ENCODE results near the gene EEF1A2.

DNA sequence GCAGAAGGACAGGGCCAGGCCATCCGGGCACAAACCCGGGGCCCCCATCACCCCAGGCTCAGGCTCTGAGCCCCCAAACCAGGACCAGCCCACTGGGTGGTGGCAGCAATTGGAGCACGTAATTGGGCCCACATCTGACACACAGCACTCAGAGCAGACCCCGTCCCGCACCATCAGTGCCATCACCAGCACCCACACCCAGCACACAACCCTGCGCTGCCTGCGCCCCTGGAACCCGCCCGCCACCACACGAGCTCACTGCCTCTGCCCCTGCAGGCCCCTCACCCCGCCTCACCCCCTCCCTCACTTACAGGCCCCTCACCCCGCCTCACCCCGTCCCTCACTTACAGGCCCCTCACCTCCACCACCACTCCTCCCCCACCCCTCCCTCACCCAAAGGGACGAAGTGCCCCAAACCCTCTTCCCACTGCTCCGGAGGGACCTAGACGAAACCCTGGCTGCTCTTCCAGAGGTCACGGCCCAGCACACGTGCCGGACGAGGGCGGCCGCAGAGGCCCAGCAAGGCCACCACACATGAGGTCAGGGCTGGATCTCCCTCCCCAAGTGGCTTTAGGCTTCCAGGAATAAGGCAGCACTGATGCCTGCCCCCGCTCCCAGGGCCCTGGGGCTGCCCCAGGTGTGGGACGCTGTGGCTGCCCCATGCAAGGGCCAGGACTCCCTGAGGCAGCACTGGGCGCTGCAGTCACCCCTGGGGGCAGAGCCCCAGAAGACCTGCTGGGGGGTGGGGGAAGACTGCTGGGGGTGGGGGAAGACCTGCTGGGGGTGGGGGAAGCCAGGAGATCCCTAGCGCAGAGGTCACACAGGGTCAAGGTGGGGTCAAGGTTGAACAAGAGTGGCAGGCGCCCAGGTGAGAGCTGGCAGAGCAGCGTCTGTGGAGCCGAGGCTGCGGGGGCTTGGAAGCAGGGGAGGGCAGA is 48.8 kb downstream of the EEF1A2 start:
- TF ChIP-seq EZH2 (IDR thresholded peaks at IDR 0.05; ENCODE audit: low read depth), result no peak
- TF ChIP-seq, protein P1, sequence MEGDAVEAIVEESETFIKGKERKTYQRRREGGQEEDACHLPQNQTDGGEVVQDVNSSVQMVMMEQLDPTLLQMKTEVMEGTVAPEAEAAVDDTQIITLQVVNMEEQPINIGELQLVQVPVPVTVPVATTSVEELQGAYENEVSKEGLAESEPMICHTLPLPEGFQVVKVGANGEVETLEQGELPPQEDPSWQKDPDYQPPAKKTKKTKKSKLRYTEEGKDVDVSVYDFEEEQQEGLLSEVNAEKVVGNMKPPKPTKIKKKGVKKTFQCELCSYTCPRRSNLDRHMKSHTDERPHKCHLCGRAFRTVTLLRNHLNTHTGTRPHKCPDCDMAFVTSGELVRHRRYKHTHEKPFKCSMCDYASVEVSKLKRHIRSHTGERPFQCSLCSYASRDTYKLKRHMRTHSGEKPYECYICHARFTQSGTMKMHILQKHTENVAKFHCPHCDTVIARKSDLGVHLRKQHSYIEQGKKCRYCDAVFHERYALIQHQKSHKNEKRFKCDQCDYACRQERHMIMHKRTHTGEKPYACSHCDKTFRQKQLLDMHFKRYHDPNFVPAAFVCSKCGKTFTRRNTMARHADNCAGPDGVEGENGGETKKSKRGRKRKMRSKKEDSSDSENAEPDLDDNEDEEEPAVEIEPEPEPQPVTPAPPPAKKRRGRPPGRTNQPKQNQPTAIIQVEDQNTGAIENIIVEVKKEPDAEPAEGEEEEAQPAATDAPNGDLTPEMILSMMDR (conservative IDR thresholded peaks at IDR 0.05), result no peak

Data from PC-9 (cell line).